NCI-H524 (cell line): ENCODE data around the gene BCDIN3D.
"Not testable (repeated sequence)": the region's sequence is repeated elsewhere in the genome, so short reads cannot be mapped to it uniquely, and the experiment has no call there.

ENCODE experiments used
- DNase-seq, 2 experiments: peaks; one replicate each; lab custom pipeline; 2025; lab: John Stamatoyannopoulos, UW

Gene BCDIN3D

GRCh38 chr12:49855890-49856289, 13.0 kb upstream of the BCDIN3D start:
- not testable (repeated sequence) for DNase-seq

DNA sequence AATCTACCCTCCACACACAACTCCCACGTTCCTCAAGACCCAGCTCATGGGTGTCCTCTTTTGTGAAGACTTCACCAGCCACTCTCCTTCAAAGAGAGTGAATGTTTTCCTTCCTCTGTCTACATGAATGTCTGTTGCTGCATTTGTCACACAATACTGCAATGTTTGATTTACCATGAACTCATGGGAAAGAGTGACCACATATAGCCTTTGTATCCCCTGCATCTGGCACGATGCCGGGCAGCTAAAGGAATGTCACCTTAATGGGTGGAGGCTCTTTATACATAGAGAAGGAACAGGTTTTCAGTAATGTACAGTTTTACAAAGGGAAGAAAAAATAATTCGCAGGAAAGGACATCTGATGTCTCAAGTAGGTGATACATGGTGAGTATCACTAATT, 12.1 kb upstream of the BCDIN3D start:
- no peak for DNase-seq

DNA sequence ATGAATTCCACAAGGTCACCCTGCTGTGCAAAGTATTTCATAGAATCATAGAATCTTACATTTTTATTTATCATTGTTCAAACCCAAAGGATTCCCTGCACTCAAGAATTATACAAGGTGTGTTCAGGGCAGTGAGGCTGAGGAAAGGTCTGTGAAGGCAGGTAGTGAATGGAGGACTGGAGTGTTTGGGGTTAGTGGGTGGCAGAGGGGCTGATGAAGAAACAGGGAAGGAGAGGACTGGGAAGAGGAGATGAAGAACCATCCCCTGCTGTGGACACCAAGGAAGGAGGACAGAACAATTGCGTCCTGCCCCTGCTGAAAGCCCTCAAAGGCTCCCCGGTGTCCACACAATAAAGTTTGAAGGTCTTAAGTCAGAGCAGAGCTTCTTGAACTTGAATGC, 10.8 kb upstream of the BCDIN3D start:
- DNase-seq, result no peak

DNA sequence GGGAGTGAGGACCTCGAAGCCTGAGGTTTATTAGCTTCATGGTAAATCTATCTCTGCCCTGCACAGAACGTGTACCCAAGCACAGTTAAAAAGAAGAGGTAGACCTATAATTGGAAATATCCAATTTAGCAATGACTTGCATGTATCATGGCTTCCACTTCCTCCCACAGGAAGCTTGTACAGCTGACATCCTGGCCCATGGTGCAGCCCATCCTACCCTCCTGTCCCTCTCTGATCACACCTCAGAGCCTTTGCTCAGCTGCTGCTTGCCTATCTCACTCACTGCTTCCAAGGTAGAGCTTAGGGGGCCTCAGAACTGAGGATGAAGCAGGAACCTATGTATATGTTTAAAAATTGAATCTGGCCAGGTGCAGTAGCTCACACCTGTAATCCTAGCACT, 4.3 kb upstream of the BCDIN3D start:
- no peak for DNase-seq

DNA sequence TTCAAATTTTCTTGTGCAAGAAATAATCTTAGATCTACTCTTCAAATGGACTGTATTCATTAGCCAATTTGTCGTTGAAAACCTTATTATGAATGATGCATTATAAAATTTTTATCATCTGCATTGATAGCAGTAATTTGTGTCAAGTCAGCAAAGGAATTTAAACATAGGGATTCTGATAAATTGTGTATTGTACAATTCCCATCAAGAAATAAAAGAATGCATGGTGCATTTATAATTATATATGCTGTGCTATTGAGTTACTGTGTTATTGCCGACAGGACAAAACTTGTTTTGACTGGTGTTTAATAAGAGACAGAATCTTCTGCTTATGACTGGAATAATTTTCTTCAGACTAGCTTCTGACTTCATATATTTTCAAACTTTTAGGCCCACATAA, 3.1 kb upstream of the BCDIN3D start:
- no peak for DNase-seq

- DNase-seq, result no peak
These were observed 1.1 kb upstream of the BCDIN3D start for GRCh38 chr12:49843876-49844437.

GRCh38 chr12:49843411-49843810, 505 bp upstream of the BCDIN3D start:
- DNase-seq, result peak in 1 of 2 experiments; percentile 31

GRCh38 chr12:49838973-49839633, 3.8 kb downstream of the BCDIN3D start:
- DNase-seq, result peak in 1 of 2 experiments; percentile 60

DNA sequence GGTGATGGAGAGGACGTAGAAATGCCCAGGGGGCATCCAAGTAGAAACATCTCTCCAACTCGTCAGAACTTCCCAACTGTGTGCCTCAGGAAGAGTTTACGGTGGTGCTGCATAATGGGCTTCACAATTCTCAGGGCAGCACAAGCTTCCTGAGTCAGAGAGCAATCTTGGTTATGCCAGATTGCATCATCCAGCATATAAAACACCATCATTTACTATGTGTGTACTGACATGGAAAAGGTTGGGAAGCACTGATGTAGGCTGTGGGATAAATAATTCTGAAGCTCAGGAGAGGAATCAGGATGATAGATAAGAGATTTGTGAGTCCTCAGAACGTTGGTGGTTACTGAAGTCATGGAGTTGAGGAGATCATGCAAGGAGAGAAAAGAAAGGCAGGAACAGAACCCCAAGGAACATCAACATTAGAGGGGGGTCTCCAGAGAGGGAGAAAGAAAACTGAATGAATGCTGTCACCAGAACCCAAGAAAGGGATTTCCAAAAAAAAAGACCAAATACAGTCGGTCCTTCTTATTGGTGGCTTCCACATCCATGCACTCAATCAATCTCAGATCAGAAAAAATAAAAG, 10.0 kb downstream of the BCDIN3D start:
- no peak for DNase-seq

DNA sequence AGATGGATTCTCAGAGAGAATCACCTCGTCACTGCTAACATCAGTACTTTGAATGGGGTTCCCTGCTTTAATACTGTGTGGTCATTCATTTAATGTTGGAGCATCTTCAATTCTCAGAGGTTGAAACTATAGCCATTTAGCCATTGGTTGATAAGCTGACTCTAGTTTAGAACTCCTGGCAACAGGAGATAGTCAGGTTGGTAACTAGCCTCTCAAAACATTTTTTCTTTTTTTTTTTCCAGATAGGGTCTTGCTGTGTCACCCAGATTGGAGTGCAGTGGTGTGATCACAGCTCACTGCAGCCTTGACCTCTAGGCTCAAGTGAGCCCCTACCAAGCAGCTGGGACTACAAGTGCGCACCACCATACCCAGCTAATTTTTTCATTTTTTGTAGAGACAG, 11.2 kb downstream of the BCDIN3D start:
- DNase-seq, result no peak

GRCh38 chr12:49828133-49829091, 14.5 kb downstream of the BCDIN3D start, which contains the start of gene NCKAP5L:
NCKAP5L (minus strand) TSS chr12:49828413; CDS start chr12:49804044, 24,369 bp downstream.
- peak; percentile 90 to 92 for DNase-seq

GRCh38 chr12:49827401-49828099, 15.4 kb downstream of the BCDIN3D start:
- peak; percentile 74 to 83 for DNase-seq

DNA sequence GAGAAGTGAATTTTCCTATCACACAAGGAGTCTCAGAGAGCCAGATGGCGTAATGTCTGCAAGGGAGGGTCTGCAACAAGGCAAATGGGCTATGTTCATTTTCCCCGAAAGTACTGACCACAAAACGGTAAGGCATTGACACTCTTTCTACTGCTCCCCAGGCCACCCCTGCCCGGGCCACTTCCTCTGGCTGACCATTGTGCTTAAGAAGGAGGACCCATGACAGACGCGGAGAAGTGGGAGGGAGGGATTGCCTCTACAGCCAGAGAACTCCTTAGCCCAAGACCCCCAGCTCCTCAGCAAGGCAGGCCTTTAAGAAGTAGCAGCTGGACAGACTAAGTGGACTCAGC, 15.9 kb downstream of the BCDIN3D start:
- peak in 1 of 2 experiments; percentile 8 for DNase-seq

DNA sequence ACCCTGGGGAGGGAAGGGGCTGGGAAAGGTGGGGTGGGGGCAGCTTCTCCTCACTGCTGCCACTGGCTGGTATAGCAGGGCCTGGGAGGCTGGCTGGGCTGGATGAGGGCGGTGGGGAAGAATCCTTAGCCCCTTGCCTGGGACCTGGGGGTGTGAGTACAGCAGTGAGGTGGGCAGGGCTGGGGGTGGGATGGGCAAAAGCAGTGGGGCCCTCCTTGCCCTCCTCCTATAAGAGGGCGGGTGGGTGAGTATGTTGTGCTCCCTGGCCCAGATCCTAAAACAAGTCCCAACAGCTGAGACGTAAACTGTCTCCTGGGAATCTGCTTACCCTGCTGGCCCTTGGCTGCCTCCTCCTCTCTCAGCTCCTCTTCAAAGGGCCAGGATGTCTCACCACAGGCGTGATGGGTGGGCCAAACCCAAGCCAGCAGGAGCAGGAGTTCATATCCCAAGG, 16.9 kb downstream of the BCDIN3D start:
- DNase-seq, result no peak

DNA sequence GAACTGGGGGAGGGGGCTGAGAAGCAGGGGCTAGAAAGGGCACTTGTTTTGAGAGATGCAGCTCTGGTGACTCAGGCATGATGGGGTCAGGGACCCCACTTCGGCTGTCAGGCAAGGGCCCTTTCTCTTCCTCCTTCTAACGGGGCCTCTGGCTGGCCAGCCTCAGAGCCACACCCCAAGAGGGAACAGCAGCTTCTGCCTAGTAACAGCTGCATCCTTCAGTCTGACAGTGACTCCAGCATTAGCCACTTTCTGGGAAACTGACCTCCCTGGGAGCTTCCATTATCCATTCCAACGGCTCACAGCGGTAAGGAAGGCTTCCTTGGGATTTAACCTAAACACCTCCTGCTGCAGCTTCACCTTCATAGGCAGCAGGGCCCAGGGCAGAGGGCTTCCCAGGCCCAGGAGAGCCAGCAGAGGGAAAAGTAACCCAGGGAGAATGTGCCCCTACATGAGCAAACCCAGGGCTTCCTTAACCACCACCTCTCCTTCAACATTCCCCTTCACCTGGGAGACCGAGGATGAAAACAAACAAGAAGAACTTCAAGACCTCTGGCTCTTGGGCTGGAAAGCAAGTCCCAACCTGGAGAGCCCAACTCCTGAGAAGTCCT, 17.4 kb downstream of the BCDIN3D start:
- DNase-seq, result no peak

DNA sequence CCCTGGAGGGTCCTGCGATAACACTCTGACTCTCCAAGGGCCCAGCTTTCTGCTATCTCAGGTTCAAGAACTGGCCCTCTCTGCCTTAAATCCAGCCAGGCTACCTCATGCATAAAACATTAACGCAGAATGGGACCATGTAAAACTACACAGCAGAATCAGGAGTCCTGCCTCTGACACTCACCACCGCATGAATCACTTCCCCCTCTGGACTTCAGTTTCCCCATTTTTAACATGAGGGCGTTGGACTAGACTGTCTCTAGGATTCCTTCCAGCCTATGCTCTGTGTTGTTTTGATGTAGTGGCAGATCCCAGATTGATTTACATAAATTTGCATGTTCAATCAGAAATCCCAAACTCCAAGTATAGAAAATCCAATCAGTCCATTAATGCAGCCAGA, 18.0 kb downstream of the BCDIN3D start:
- DNase-seq, result no peak

GRCh38 chr12:49824416-49824815, 18.5 kb downstream of the BCDIN3D start:
- DNase-seq, result no peak

GRCh38 chr12:49823951-49824350, 19.0 kb downstream of the BCDIN3D start:
- no peak for DNase-seq

- no peak for DNase-seq
These were observed 19.6 kb downstream of the BCDIN3D start for GRCh38 chr12:49823350-49823749.

- no peak for DNase-seq
These were observed 21.3 kb downstream of the BCDIN3D start for GRCh38 chr12:49821373-49822287.
